IPS-NIHi7 (cell line): ENCODE data around the gene C14orf132.
A peak's percentile ranks its signal among the peaks of the same experiment; 100 is the strongest.
"Not testable (repeated sequence)": the region's sequence is repeated elsewhere in the genome, so short reads cannot be mapped to it uniquely, and the experiment has no call there.

Source experiments
- DNase-seq: peaks from one replicate; pipeline ENCODE4 v3.0.0; 2012; ENCODE audit warnings: mixed read lengths; ENCODE audit errors: extremely low spot score

C14orf132 gene

GRCh38 chr14:96038920-96039632, at the start of gene C14orf132:
Gene C14orf132 (plus strand): TSS chr14:96039362. CDS start chr14:96039501, 139 bp downstream.
- DNase-seq: peak; percentile 89

GRCh38 chr14:95993768-95994592, 45.2 kb upstream of the C14orf132 start:
- DNase-seq: peak; percentile 72

- no peak for DNase-seq
Measured at GRCh38 chr14:95994593-95994928, 44.6 kb upstream of the C14orf132 start.

- DNase-seq: no peak
Measured at GRCh38 chr14:95998656-95999055, 40.5 kb upstream of the C14orf132 start.

GRCh38 chr14:96001866-96002497, 37.2 kb upstream of the C14orf132 start:
- DNase-seq: no peak

GRCh38 chr14:96002498-96002884, 36.7 kb upstream of the C14orf132 start:
- DNase-seq: no peak

- DNase-seq: no peak
Measured at GRCh38 chr14:96011131-96011530, 28.0 kb upstream of the C14orf132 start.

- DNase-seq: no peak
Measured at GRCh38 chr14:96011607-96012006, 27.6 kb upstream of the C14orf132 start.

- DNase-seq: not testable (repeated sequence)
Measured at GRCh38 chr14:96012757-96013156, 26.4 kb upstream of the C14orf132 start.

- DNase-seq: no peak
Measured at GRCh38 chr14:96014176-96014575, 25.0 kb upstream of the C14orf132 start.

GRCh38 chr14:96016501-96017160, 22.5 kb upstream of the C14orf132 start:
- peak; percentile 55 for DNase-seq

GRCh38 chr14:96017882-96018281, 21.3 kb upstream of the C14orf132 start:
- DNase-seq: no peak

- DNase-seq: no peak
Measured at GRCh38 chr14:96027431-96028355, 11.5 kb upstream of the C14orf132 start.

- DNase-seq: no peak
Measured at GRCh38 chr14:96029089-96029645, 10.0 kb upstream of the C14orf132 start.

GRCh38 chr14:96030108-96030760, 8.9 kb upstream of the C14orf132 start:
- DNase-seq: no peak

- DNase-seq: no peak
Measured at GRCh38 chr14:96031691-96032090, 7.5 kb upstream of the C14orf132 start.

- DNase-seq: no peak
Measured at GRCh38 chr14:96035456-96035855, 3.7 kb upstream of the C14orf132 start.

GRCh38 chr14:96037891-96038557, 1.1 kb upstream of the C14orf132 start:
- DNase-seq: no peak

GRCh38 chr14:96038558-96038919, 623 bp upstream of the C14orf132 start:
- no peak for DNase-seq
